Natural killer cell (primary cell): ENCODE results near the gene ATXN3L. TPM values are rescaled to one million over a fixed set of nuclear protein-coding genes. Genes with fewer than 3 reads are reported as not detected.
A peak's percentile ranks its signal among the peaks of the same experiment; 100 is the strongest.

Experiments
- ATAC-seq, 3 donors: fragments of 150-1000 bp in 2 of 3; fragments of 200-7000 bp in 1 of 3; cut with Tn5 transposase; 1 replicate in 1 of 3; 2 replicates in 2 of 3; pipeline ENCODE4 v1.10.0; 2021; ENCODE audit warnings: mild to moderate bottlenecking in 2 of 3, moderate library complexity in 2 of 3
- DNase-seq, 2 donors: peaks; one replicate each; pipeline versions ENCODE4 v3.0.0 to v3.0.0-alpha.2; 2013 to 2021; ENCODE audit warnings: mixed read lengths in 1 of 2
- H3K27ac ChIP-seq: one replicate; pipeline ENCODE4 v1.5.1; 2013; ENCODE audit warnings: mild to moderate bottlenecking, low read length
- H3K27me3 ChIP-seq: one replicate; pipeline ENCODE4 v1.6.1; 2013; ENCODE audit warnings: low read length; ENCODE audit not compliant: control insufficient read depth, insufficient read depth
- H3K36me3 ChIP-seq: one replicate; pipeline ENCODE4 v1.6.1; 2013; ENCODE audit warnings: low read length; ENCODE audit not compliant: control insufficient read depth, insufficient read depth
- H3K4me1 ChIP-seq: one replicate; pipeline ENCODE4 v1.6.1; 2013; ENCODE audit warnings: low read length; ENCODE audit not compliant: control insufficient read depth, insufficient read depth
- H3K4me3 ChIP-seq: one replicate; pipeline ENCODE4 v1.5.1; 2013; ENCODE audit warnings: low read length
- H3K9me3 ChIP-seq: one replicate; pipeline ENCODE4 v1.6.1; 2013; ENCODE audit warnings: low read length; ENCODE audit not compliant: control insufficient read depth, insufficient read depth
- H3K27ac Mint-ChIP-seq, 2 donors: one replicate each; pipeline ENCODE4 v1.8.0; 2022; ENCODE audit warnings: mild to moderate bottlenecking in 2 of 2, mixed read lengths in 2 of 2, moderate library complexity in 1 of 2
- H3K27me3 Mint-ChIP-seq, 2 donors: one replicate each; pipeline ENCODE4 v1.8.0; 2022; ENCODE audit warnings: low read depth in 2 of 2, mixed read lengths in 2 of 2
- H3K36me3 Mint-ChIP-seq: one replicate; pipeline ENCODE4 v1.8.0; 2022; ENCODE audit warnings: mixed read lengths
- H3K4me1 Mint-ChIP-seq, 2 donors: one replicate each; pipeline ENCODE4 v1.8.0; 2022; ENCODE audit warnings: mixed read lengths in 2 of 2
- H3K4me3 Mint-ChIP-seq: one replicate; pipeline ENCODE4 v1.8.0; 2022; ENCODE audit warnings: mild to moderate bottlenecking, moderate library complexity, mixed read lengths
- H3K9me3 Mint-ChIP-seq, 2 donors: one replicate each; pipeline ENCODE4 v1.8.0; 2022; ENCODE audit warnings: mixed read lengths in 2 of 2
- WGBS: methylation state at CpG from one replicate; pipeline ENCODE4 v1.1.7; 2013; ENCODE audit warnings: missing lambda C conversion rate; ENCODE audit not compliant: insufficient coverage; 5-methylcytosine and 5-hydroxymethylcytosine counted together
- intact Hi-C: fragments of 100-400 bp; cut with micrococcal nuclease; formaldehyde crosslinking; loops from one replicate; pipeline ENCODE4 v1.14.2; 2022
- total RNA-seq, 4 donors: library from RNA; stranded (reverse); fragments of 120-200 nt in 1 of 4; gene quantifications; one replicate each; pipeline versions ENCODE4 v1.2.3 to v1.2.4, GENCODE V29; 2013 to 2022
- TF ChIP-seq, protein P1 (sequence below): fragments of 200-600 bp; IDR thresholded peaks from one replicate; pipeline ENCODE4 v1.8.0; 2022; ENCODE audit warnings: antibody characterized with exemption

ATXN3L gene
- total RNA-seq, 3 donors from 2014 or later (not counting 1 experiment from before 2014, with no cell fraction given): not detected

- Mint-ChIP-seq H3K27me3 (peaks cover 0 to 2% of the 10 kb centered on the region in 2 donors), H3K4me3 (no peak overlapping the region), H3K27ac (no peak overlapping the region), H3K36me3 (no peaks in the 10 kb centered on the region), H3K9me3 (no peaks in the 10 kb centered on the region), H3K4me1 (no peaks in the 10 kb centered on the region)
- Histone ChIP-seq H3K4me3 (no peak overlapping the region), H3K27me3 (no peaks in the 10 kb centered on the region), H3K4me1 (no peaks in the 10 kb centered on the region), H3K9me3 (no peaks in the 10 kb centered on the region), H3K36me3 (no peaks in the 10 kb centered on the region), H3K27ac (no peak overlapping the region)
- TF ChIP-seq, protein P1, sequence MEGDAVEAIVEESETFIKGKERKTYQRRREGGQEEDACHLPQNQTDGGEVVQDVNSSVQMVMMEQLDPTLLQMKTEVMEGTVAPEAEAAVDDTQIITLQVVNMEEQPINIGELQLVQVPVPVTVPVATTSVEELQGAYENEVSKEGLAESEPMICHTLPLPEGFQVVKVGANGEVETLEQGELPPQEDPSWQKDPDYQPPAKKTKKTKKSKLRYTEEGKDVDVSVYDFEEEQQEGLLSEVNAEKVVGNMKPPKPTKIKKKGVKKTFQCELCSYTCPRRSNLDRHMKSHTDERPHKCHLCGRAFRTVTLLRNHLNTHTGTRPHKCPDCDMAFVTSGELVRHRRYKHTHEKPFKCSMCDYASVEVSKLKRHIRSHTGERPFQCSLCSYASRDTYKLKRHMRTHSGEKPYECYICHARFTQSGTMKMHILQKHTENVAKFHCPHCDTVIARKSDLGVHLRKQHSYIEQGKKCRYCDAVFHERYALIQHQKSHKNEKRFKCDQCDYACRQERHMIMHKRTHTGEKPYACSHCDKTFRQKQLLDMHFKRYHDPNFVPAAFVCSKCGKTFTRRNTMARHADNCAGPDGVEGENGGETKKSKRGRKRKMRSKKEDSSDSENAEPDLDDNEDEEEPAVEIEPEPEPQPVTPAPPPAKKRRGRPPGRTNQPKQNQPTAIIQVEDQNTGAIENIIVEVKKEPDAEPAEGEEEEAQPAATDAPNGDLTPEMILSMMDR: no peak
- intact Hi-C loops: no loop called here
- ATAC-seq (no peak), DNase-seq (peak in 1 of 2 donors; percentile 6)
- 100% methylated on average over 2 of the region's 3 CpGs for WGBS
Observed at GRCh38 chrX:13341491-13342101, 21.7 kb upstream of the ATXN3L start.

- TF ChIP-seq, protein P1: no peak
- Histone ChIP-seq H3K9me3 (no peaks in the 10 kb centered on the region), H3K27me3 (no peaks in the 10 kb centered on the region), H3K4me1 (no peaks in the 10 kb centered on the region), H3K36me3 (no peaks in the 10 kb centered on the region), H3K4me3 (no peak overlapping the region), H3K27ac (no peak overlapping the region)
- intact Hi-C loops: no loop called here
- WGBS: 84% methylated on average over 5 of the region's 10 CpGs
- Mint-ChIP-seq H3K36me3 (no peaks in the 10 kb centered on the region), H3K9me3 (no peaks in the 10 kb centered on the region), H3K27me3 (peaks cover 0 to 5% of the 10 kb centered on the region in 2 donors), H3K27ac (no peak overlapping the region), H3K4me1 (no peaks in the 10 kb centered on the region), H3K4me3 (no peak overlapping the region)
- ATAC-seq (no peak), DNase-seq (no peak)
Observed at GRCh38 chrX:13340182-13340791, 20.4 kb upstream of the ATXN3L start.

DNA sequence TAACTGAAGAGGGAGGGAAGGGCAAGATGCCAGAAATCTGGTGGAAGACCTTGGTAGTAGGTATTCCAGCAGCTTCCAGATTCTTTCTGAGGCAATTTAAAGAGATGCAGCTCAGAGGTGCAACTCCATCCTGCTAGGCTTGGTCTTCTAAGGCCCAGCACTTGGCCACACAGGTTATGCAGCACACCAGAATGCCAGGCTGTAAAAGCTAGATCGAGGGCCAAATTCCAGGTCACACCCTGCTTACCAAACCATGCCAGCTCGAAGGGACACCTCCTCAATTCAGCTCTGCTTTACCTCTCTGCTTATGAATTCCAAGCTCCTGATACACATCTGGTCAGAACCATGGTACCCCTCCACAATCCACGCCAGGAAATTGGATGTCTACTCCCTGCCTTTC is 19.8 kb upstream of the ATXN3L start:
- Histone ChIP-seq H3K4me3 (no peak overlapping the region), H3K4me1 (no peaks in the 10 kb centered on the region), H3K36me3 (no peaks in the 10 kb centered on the region), H3K27ac (no peak overlapping the region), H3K9me3 (no peaks in the 10 kb centered on the region), H3K27me3 (no peaks in the 10 kb centered on the region)
- intact Hi-C loops: no loop called here
- TF ChIP-seq, protein P1: no peak
- H3K36me3 Mint-ChIP-seq: no peaks in the 10 kb centered on the region
- no peak overlapping the region for H3K27ac Mint-ChIP-seq
- no peak for ATAC-seq
- DNase-seq: no peak
- WGBS: 93% methylated on average over 3 of the region's 3 CpGs
- H3K4me3 Mint-ChIP-seq: no peak overlapping the region
- peaks cover 0 to 5% of the 10 kb centered on the region in 2 donors for H3K27me3 Mint-ChIP-seq
- H3K9me3 Mint-ChIP-seq: no peaks in the 10 kb centered on the region
- no peaks in the 10 kb centered on the region for H3K4me1 Mint-ChIP-seq
